HG03060 (cell line): ENCODE results near the gene AGAP1.

Source experiments
- ATAC-seq: cut with Tn5 transposase; IDR thresholded peaks from one replicate; pipeline ENCODE4 v1.9.1; 2021; ENCODE audit warnings: low read depth, moderate number of reproducible peaks; ENCODE audit not compliant: unreplicated experiment

Gene AGAP1

GRCh38 chr2:235723371-235723770, 229.5 kb downstream of the AGAP1 start:
- ATAC-seq = no peak

- no peak for ATAC-seq
Measured at GRCh38 chr2:235723811-235724465, 230.1 kb downstream of the AGAP1 start.

- ATAC-seq = no peak
Measured at GRCh38 chr2:235725016-235725489, 231.2 kb downstream of the AGAP1 start.

DNA sequence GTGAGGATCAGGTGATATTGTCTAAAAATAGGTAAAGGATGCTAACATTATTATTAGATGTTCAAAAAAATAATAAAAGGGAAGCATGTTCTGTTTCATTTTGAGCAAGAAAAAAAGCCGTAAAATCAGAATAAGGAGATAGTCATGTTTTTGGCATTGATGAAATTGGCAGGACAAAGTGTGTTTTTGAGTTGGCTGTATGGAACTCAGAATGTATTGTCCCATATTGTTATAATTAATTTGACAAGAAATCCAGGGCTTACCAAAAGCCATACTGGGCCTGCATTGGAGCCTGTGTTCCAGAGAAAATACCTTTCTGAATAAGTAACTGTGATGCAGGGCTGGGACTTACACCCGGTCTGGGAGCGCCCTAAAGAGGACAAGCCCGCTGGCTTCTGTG, 232.0 kb downstream of the AGAP1 start:
- ATAC-seq = no peak

DNA sequence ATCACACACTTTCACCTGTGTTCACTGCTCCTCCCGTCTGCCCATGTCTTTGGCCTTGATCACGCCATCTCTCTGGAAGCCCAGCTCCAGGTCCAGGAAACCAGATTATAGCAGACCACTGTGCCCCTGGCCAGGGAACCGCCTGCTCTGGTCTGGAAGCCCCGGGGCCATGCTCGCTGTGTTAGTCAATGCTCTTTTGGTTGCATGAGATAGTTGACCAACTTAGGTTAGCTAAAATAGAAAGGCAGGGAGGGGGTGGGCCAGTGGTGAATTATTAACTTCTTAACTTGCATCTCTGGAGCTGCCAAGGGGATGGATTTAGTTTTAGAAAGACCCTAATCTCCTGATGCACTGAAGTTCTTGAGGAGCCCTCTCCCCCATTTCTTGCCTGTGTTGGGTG, 232.7 kb downstream of the AGAP1 start:
- ATAC-seq = no peak

DNA sequence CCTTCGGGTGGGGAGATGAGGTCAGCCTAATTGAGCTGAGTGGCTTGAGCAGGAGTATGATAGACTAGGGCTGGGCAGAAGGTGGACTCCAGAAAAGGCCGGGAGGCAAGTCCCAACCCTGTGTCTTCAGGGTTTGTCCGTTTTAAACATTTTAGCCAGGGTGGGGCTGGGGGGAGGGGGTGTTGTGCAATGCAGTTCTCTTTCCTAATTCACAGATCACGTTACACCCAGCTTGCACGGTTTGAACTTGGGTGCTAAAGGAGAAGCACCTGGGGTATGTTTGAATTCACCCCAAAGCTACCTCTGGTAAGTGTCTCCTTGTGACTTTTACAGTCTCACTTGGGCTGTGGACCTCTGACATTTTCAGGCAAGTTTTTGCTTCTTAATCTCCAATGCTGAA, 233.3 kb downstream of the AGAP1 start:
- no peak for ATAC-seq

DNA sequence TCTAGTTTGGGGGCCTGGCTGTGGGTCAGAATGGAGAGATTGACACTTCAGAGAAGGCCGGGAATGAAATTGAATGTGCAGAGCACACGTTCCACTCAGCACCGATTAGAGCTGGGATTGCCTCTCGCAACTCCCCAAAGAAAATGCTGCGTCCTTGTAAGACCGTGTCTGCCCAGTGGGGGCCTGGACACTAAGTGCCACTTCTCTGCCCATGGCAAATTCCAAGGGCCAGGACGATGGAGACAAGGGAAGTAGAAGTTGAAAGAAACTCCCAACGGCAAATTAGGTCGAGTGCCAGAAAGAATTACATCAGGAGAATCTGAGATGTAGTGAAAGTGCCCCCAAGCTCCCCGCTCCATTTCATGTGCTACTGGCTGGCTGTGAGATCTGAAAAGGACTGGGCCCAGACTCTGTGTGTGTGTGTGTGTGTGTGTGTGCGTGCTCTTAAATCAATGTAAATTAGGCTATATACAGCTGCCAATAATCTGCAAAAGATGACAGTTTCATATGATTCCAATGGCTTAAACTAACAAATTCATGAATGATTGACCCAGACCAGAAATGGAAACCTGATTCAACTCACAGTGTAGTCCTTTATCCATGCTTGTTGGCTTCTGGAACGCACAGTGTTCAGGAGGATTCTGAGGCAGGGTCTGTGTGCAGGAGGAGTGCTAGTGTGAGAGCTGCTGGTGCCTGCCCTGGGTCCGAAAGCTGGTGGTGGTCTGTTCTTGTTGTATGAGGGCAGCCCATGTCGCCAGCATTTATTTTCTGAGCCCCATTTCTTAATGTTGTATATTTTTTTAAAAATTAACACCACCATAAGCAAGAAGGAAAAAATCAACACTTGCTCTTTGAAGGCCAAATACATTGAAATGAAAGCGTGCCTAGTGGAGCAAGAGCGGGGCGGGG, 234.3 kb downstream of the AGAP1 start:
- no peak for ATAC-seq

DNA sequence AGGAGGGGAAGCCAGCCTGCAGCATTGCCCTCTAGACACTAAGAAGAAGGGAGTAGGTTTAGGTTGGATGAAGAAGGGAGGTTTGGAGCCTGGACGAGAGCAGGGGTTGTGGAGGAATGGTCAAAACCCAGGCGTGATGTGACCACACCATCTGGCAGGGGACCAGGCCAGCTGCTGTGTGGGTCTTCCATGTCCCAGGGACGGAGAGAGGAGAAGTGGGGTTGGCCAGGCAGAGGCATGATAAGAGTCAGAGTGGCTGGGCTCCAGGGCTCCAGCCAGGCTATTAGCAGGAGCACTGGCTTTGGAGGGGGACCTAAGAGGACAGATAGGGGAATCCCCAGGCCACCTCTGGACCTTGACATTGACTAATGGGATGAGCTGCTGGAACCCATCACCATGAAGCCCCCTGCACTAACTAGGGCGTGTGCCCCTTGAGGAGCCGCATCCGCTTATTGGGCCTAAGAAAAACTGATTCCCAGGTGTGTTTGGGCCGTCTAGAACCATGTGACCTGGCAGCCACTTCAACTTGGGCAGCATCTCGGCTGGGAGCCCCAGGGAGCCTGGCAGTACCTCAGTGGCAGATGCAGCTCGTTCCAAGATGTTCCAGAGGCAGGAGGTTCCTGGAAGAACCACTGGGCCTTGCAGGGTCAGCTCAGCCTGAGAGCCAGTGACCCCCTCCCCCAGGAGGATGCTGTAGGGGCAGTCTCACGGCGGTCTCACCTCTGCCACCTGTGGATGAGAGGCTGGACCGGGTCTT, 235.1 kb downstream of the AGAP1 start:
- ATAC-seq = no peak

- ATAC-seq = no peak
Measured at GRCh38 chr2:235729557-235729947, 235.7 kb downstream of the AGAP1 start.

DNA sequence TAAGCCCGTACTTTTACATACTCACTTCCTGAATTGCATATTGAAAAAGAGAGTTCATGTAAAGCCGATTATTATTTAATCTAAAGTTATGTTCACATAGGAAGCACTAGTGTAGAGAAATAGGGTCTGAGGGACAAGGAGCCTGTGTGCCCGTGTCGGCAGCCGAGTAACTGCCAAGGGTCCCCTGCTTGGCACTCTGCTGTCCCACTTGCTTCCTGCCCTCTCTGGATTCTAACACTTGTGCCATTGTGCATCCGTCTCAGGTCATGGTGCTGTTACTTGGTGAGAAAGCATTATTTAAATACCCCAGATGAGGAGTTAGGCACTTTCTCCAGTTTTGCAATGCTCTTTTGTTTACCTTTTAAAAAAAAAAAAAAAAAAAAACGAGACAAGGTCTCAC, 236.3 kb downstream of the AGAP1 start:
- ATAC-seq = no peak

DNA sequence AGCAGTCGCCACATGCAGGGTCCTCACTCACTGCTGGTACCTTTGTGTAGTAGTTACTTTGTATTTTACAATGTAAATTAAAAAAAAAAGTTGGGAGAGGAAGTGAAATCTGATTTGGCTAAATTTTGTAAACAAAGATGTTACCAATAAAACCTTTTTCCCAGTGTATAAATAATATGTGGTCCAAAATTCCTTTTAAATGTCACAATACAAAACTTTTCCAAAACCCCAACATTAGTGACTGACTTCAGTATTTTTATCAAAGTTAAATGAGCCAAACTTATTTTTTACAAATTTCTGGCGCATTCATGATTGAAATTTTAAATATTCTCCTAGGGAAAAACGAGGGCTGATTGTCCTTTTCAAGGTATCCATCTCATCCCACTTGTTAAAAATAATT, 239.9 kb downstream of the AGAP1 start:
- ATAC-seq = no peak

DNA sequence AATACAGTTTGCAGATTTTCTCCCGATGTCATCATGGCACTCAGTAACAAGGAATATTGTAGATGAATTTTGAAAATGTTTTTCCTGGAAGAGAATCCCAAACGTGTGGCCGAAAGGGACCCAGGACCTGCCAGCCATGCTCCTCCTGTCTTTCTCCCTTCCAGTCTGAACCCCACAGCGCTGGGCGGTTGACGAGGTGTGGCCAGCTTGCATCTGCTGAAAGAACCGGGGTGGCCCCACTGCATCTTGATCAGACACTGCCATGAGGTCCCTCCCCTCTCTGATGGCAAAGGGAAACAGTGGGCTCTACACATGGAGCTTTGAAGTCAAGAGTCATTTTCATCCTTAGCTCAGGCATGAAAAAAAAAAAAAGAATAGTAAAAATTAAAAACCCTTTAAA, 240.3 kb downstream of the AGAP1 start:
- no peak for ATAC-seq

GRCh38 chr2:235734688-235735231, 240.9 kb downstream of the AGAP1 start:
- no peak for ATAC-seq

DNA sequence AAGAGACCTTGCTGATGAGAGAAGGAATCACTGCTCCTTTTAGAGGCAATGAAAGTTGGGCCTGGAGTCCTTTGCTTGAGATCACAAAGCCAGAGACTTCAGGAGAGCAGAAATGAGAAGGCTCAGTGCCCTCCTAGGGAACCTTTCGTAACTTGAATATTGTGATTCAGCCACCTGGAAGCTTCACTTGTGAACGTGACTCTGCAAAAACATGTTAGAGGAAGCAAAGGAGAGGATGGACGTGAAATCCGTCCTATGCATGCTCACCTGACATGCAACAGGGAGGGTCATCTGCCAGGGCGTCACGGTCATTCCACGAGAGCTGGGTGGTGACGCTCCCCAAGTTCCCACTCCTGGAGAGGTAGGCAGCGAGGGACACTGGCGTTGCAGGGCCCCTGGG, 243.6 kb downstream of the AGAP1 start:
- ATAC-seq = no peak

DNA sequence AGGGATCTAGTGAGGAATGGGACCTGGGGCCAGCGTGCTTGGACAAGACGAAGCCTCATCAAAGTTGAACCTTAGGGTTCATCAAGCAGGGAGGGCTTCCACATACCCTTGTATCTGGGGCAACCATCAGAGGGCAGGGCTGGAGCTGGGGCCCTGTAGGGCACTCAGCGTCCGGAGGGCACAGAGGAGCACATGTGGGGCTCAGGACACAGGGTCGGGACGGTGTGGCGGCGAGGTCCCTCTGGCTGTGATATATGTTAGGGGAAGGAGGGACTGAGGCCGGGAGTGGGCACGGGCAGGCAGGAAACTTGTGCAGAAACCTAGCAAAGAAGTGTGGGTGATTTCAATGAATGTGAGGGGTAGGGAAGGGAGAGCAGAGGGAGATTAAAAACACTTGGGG, 244.0 kb downstream of the AGAP1 start:
- no peak for ATAC-seq

- no peak for ATAC-seq
Measured at GRCh38 chr2:235739704-235740415, 246.0 kb downstream of the AGAP1 start.

GRCh38 chr2:235740821-235741220, 247.0 kb downstream of the AGAP1 start:
- ATAC-seq = no peak

DNA sequence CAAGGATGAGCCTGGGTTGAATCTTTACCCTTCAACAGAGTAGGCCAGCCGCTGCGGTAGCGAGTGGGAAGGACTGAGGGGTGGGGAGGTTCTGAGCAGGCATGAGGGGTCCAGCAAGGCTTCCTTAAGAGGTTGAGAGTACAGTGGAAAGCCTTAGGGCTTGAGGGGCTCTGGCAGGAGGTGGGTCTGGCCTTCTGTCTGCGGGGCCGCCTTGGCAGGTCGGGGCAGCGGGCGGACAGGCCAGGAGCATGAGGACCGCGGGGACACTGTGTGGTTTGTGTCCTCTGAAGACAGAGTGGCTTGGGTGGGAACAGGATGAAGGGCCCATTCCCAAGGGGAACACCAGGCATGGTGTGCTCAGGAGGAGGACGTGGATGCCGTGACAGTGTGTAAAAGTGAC, 250.3 kb downstream of the AGAP1 start:
- no peak for ATAC-seq

DNA sequence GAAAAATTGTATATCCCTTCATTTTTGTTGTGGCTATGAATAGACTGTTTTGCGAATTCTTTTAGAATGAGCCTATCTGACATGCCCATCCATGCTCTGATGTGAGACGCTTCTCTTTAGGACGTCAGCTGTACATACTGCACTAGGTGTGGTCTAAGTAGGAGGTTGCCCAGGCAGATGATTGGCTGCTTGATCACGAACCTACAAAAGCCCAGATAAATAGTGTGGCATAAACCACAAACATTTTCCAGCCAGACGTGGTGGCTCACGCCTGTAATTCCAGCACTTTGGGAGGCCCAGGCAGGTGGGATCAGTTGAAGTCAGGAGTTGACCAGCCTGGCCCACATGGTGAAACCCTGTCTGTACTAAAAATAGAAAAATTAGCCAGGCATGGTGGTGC, 251.8 kb downstream of the AGAP1 start:
- ATAC-seq = no peak

DNA sequence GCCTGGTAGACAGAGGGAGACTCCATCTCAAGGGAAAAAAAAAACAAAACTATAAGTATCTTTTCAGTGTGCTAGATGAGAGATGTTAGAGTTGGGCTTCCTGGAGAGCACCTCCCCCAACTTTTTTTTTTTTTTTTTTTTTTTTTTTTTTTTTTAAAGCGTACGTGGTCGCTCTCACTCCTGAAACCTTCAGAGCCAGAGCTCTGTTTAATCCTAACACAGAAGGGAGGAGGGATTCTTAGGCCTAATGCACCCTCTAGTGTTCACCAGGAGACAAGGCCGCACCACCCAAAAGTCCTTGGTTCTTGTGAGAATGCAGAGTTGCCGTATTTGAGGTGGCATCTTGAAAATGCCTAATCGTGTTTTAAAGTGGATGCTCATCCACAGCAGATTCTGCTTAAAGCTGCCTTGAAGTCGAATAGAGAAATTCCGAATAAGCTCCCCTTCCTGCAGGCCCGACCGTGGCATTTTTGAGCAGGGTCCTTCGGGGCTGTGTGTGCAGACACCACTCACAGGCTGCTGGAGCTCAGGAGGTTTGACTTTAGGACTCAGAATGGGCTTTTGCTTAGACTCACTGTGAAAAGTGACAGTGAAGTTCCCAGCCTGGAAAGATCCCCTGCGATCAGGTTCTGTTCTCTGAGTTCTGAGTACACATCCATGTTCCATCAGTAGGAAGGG, 252.6 kb downstream of the AGAP1 start:
- ATAC-seq = no peak
